Measurements from ENCODE around the gene ARHGAP45.

DNA sequence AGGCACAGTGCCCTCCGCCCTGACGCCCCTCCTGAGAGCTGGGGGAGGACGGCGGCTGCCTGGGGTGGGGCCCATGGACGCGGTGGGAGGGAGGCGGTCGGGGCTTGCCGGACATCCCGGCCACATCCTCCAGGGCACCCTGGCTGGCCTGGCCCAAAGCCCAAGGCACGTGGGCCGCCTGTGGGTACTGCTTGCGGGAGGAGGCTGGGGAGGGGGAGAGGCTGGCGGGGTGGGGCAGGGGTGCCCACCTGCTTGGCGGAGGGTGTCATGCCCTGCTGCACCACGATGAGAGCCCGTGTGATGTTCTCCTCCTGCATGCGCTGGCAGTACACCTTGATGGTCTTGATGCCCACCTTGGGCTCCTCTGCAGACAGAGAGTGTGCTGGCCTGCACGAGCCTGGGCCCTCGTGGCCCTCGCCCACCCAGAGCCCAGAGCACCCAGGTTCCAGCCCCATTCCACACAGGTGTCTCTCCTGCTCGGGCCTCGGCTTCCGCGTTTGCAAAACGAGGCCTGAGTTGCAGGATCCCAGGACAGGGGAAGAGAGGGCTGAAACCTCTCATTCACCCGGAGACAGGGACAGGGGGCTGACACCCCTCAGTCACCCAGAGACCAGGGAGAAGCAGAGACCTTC lies 24.7 kb downstream of the ARHGAP45 start:
- TF ChIP-seq, protein P1, sequence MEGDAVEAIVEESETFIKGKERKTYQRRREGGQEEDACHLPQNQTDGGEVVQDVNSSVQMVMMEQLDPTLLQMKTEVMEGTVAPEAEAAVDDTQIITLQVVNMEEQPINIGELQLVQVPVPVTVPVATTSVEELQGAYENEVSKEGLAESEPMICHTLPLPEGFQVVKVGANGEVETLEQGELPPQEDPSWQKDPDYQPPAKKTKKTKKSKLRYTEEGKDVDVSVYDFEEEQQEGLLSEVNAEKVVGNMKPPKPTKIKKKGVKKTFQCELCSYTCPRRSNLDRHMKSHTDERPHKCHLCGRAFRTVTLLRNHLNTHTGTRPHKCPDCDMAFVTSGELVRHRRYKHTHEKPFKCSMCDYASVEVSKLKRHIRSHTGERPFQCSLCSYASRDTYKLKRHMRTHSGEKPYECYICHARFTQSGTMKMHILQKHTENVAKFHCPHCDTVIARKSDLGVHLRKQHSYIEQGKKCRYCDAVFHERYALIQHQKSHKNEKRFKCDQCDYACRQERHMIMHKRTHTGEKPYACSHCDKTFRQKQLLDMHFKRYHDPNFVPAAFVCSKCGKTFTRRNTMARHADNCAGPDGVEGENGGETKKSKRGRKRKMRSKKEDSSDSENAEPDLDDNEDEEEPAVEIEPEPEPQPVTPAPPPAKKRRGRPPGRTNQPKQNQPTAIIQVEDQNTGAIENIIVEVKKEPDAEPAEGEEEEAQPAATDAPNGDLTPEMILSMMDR (IDR thresholded peaks at IDR 0.05; ENCODE audit: low read depth, low read length) = no peak
- TF ChIP-seq EZH2phosphoT487 (IDR thresholded peaks at IDR 0.05; ENCODE audit: low read depth) = no peak
